HG03066 (cell line): ENCODE measurements around the gene TMEM132C.

Source experiments
- ATAC-seq: cut with Tn5 transposase; IDR thresholded peaks from one replicate; pipeline ENCODE4 v1.9.1; 2021; ENCODE audit warnings: low read depth; ENCODE audit not compliant: unreplicated experiment

TMEM132C gene

DNA sequence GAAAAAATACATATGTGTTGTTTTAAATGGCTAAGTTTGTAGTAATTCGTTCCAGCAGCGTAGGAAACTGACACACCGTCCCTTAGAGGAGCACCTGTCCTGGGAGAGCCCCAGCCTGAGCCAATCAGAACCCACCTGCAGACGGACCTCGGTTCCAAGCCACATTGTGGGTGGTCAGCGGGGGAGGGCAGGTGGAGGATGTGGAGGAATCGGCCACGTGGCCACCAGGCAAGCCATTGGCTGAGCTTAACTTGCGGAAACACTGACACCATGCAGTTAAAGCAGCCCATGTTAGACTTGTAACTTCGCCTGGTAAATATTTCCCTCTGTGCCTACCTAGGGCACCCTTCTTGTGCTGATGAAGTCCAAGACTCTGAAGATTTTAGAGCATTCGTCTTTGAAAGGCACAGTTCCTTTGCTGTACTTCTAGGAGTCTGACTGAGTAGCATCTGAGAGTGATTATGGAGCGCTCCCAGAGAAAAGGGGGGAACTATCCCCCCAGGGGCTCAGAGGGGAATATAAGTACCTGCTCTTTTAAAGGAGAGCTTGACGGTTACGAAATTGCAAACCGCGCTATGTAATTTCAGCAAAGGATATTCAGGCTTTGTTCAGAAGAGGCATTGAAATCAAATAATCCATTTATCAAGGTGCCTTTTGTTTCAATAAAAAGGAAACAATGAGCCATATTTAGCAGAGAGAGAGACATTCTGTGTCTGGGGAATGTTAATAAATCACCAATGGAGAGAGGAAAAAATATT is 135.7 kb downstream of the TMEM132C start:
- ATAC-seq, result no peak

DNA sequence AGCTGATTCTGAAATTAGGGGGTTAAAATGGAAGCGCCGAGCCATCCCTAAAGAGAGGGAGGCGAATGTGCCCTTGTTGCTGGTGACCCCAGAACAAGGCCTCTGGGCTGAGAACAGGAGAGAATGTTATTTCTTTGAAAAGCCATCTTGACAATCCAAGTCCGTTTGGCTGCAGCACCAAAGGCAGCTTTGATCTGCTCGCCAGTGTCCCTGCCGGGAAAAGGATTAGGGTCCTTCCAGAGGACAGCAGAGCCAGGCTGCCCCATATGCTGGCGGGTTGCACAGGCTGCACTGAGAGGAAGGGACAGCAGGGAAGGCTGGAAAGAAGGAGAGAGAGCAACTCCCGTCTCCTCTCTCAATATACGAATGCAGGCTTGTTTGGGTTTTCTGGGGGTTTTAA is 141.7 kb downstream of the TMEM132C start:
- ATAC-seq, result no peak

DNA sequence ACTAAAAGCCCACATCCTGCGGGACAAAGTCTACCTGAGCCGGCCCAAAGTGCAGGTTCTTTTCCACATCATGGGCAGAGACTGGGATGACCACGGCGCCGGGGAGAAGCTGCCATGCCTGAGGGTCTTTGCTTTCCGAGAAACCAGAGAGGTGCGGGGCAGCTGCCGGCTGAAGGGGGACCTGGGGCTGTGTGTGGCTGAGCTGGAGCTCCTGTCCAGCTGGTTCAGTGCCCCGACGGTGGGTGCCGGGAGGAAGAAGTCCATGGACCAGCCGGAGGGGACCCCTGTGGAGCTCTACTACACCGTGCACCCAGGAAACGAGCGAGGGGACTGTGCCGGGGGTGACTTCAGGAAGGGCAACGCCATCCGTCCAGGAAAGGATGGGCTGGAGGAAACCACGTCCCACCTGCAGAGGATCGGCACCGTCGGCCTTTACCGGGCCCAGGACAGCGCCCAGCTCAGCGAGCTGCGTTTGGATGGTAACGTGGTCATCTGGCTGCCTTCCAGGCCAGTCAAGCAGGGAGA is 148.1 kb downstream of the TMEM132C start:
- ATAC-seq, result no peak

DNA sequence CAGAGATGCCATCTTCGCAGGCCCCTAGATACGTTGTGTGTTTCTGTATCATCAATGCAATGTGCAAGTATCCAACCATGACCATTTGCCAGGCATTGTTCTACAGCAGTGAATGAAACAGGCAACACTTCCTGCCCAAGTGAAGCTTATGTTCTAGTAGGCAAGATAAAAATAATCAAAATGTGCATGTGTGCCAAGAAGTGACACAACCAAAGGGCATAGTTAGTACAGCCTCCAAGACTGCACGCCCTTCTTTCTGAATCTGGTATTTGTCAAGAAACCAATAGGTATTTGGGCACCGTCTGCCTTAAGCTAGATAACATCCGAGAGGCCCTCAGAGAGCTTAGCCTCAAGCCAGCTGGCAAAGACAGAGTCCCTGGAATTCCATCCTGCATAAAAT is 152.0 kb downstream of the TMEM132C start:
- no peak for ATAC-seq

DNA sequence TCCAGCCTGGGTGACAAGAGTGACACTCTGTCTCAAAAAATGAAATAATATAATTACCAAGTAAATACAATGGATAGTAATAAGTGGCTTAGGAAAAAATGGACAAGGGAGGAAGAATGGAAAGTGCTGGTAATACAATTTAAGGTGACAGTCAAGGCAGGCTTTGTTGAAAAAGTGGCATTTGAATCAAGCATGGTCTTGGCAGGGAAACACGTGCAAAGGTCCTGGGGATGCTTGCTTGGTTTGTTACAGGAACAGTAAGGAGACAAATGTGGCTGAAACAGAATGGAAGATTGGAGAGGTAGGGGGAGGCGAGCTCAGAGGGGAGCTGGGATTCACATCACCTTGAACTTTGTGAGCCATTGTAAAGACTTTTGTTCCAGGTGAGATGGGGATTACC is 153.2 kb downstream of the TMEM132C start:
- no peak for ATAC-seq

DNA sequence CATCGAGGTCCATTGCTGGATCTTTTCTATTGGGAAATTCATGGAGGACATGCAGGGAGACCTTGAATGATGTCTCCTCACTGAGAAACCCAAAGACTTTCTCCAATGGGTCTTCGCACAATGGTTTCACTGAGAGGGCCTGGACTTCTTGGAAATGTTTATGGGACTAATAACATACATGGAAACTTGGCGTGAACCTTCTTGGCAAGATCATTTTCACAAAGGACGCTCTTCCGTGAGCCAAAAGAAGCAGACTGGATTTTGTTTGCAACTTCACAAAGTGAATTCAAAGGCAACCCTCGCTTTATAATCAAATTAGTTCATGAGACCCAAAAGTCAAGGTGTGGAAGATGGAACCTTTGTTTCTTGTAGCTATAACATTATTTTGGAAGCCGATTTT is 154.4 kb downstream of the TMEM132C start:
- no peak for ATAC-seq

DNA sequence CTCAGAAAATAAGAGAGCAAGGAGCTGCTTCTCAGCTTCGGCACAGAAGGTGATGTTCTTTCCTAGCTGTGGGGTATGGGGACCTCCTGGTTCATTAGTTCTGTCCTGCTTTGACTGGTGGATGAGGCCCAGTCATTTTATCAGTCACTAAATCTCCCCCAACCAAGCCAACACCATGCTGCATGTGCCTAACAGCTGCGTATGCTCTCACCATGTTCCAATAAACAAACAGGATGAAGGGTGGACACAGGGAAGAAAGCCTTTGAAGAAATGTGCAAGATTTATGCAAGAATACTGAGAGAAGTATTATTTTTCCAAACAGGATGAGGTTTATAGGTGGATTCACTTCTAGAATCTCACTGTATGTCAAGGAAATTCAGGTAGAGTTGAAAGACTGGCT is 156.2 kb downstream of the TMEM132C start:
- no peak for ATAC-seq

DNA sequence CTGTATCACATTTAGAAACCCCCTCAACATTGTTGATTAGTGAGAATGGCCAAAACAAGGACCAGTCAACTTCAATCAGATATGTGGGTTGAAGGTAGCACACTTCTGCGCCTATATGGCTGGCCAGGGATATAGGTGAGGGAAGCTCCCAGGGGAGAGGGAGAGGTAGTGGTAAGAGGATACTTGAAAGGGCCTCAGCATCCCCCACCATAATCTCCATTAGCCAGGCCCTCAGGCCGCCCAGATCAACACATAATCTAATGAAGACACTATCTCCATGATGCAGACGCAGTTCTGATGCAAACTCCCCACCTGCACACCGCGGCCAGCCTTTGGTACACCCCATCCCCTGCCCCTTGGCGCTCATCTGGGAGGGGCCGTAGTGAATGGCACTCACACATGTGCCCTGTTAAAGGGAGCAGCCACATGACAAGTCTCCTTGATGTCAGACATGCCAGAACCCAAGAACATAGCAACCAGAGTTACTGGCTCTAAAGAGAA is 158.0 kb downstream of the TMEM132C start:
- ATAC-seq, result no peak

DNA sequence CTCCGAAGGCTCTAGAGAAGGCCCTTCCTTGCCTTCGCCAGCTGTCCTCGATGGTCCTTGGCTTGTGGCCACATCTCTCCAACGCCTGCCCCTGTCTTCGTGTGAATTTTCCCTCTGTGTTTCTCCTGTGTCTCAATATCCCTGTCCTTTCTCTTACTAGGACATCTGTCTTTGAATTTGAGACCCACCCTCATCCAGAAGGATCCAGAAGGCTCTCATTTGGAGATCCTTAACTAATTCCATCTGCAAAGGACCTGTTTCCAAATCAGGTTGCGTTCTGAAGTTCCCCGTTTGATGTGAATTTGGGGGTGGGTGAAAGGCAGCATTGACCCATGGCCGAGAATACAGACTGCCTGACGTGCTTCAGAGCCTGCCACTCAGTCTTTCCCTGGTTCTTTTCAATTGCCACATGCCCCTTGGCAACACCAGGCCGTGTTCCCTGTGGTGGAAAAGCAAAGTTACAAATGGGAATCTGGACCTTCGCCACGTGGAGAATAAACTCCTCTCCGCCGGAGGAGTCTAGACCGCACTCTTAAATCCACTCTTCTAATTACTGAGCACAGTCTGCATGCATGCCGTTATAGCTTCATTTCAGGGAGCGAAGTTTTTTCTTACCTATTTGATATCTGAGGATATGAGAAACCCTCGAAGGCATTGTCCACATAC is 158.8 kb downstream of the TMEM132C start:
- no peak for ATAC-seq

DNA sequence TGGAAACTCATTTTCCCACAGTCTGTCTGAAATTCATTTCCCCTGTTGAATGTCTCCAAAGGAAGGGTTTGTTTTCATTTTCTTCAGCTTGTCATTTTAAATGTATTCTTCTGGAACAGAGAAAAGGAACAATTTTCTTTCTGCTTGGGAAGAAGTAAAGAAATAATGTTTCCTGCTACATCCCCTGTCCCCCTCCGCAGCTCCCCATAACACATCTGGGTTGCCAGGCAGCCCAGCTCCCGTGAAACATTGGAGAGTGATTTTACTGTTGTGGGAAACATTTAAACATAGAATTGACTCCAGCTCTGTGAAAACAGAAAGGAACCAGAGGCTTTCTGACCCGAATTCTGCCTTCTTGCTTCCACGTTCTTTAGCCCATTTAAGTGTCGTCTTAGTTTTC is 159.5 kb downstream of the TMEM132C start:
- ATAC-seq, result no peak

DNA sequence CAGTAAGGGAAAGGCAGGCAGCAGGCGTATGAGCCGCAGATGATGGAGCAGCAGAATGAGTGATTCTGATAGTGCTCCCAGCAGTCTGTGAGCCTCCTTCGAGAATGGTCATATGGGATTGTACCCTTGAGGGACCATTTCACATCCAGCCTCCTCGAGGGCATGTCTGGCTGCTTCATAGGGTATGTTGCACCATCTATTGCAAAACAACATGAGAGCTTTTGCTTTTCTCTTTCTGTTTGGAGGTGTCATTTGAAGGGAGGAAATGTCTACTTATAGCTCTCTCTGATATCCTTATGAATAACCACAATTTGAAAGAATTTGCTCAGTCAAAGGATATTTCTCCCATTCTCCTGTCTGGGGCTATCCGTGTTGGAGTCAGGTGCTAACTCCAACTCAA is 172.8 kb downstream of the TMEM132C start:
- ATAC-seq, result no peak

DNA sequence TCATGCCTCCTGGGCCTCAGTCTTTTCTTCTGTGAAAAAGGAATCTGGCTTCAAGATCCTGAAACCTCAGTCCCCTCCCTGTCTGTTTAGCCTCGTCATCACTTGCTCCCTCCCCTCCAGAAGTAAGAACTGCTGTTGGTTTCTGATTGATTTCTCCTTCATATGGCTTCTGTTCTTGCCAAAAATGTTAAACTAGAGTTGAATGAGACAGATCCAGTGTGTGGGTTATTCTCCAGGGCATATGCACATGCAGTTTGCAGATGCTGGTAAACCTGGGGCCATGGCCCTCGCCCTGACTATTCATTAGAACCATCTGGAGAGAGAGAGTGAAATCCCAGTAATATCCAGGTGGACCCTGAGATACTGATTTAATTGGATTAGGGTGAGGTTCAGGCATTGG is 175.1 kb downstream of the TMEM132C start:
- ATAC-seq, result no peak

DNA sequence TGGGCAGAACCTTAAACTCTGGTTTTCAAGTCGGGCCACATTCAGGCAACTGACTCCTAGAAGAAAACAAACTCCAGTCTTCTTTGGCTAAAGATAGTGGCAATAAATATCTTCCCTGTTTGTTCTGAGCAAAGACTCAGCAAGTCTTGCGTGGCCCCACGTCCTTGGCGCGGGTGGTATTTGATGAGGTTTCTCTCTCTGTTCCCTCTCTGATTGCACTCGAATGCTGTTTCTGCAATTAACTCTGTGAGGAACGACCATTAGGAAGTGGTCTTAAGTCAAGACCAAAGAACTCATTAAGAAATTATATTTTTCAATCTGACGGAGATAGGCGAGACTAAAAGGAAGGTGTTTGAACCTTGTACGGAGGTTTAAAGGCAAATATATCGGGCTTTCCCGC is 177.6 kb downstream of the TMEM132C start:
- ATAC-seq, result no peak

DNA sequence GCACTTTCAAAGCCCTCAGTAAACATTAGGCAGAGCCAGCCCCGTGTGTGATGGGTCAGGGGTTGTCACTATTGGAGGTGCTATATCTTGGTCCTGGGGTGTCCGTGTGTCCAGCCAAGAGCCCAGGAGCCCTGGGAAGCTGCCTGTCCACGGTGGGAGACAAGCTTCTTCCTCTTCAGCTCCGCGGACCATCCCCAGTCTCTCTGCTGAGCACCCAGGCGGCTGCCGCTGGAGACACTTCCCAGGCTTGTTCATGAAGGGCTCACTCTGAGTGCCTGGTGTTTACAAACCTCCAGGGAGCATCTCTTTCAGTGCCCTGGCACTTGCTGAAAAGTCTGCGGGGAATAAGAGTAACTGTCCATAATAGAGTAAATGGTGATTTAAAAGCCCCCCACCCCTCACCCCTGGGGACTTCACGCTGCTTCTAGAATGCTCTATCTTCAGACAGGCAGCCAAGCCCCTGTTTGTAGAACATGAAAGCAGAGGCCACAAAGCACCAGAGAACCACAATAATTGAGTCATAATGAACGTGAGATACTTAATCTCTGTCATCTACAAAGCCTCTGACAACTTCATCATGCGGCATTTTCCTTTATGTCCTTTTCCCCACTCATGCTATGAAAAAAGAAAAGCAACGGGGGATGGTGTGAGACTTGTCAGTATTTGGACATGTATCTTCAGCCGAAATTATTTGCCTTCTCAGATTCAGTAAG is 178.6 kb downstream of the TMEM132C start:
- no peak for ATAC-seq

DNA sequence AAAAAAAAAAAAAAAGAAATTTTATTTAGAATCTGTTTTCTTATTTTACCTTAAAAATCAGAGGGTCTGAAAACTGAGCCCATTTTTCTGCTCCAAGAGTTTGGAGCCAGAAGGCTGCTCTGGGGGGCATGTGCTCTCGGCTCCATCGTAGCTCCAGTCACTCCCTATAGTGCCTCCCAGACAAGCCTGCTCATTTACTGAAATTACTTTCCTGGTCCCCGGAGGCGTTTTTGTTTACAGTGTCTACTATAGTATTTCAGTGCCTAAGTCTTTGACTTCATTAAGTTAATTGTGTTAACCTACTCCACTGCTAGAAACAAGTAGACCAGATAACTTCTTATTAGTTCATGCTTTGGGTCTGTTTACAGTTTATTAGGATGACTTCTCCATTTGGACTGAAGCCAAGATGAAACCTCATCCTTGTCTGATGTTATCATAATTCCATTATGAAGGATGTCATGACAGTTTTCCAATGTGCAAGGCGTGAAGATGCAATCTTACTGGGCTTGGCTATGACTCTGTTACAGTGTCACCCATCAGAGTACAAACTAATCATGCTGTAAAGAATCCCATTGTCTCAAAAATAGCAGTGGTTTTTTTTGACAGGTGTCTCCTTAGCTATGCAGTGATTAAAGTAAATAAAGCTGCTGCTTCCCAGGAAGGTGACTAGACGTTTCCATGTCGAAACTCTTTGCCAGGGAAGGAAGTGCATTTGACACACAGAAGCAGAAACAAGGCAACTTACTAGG is 182.3 kb downstream of the TMEM132C start:
- ATAC-seq, result no peak

DNA sequence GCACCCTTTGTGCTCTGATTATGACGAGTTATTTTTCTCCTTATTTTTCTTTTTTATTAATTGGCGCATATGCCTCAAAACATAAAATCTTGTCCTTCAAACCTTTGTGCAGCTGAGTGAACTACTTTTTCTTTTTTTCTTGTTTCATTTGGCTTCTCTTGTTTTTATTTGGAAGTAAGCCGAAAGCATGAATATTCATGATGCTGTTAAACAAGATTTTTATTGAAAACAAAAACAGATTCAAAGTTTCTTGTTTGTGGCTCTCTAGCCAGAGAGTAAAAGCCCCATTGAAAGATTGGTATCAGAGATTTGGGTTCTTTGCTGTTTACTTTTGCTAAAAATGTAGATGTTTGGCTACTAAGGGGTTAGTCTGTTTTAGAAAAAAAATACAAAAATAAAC is 183.8 kb downstream of the TMEM132C start:
- ATAC-seq, result no peak

DNA sequence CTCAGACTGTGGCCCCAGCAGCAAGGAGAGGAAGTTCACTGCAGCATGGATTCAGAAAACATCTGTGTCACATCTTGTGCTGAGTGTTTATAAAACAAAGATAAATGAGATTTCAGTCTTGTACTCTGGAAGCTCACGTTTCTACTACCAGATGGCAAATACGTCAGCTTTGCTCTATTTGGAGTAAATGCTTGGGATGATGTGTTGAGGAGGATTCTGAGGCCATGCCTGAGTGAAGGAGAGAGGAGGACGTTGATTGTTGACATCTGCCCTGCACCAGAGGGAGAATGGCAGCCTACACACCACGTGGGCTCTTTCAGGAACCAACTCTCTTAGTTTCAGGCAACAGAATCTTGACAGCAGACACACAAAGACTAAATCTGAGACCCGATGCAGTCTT is 188.9 kb downstream of the TMEM132C start:
- ATAC-seq, result no peak

DNA sequence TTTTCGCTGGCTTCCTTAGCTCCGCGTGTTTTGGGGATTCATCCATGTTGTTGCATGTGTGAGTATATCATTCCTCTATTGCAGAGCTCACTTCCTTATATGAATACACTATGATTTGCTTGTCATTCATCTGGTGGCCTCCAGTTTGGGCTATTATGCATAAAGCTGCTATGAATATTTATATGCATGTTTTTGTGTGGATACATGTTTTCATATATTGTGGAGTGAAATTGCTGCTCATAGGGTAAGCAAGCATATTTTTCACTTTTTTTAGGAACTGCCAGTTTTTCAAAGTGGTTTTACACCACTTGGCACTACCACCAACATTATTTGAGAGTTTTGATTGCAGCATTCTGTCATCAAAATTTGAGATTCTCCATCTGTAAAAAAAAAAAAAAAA is 190.0 kb downstream of the TMEM132C start:
- no peak for ATAC-seq

DNA sequence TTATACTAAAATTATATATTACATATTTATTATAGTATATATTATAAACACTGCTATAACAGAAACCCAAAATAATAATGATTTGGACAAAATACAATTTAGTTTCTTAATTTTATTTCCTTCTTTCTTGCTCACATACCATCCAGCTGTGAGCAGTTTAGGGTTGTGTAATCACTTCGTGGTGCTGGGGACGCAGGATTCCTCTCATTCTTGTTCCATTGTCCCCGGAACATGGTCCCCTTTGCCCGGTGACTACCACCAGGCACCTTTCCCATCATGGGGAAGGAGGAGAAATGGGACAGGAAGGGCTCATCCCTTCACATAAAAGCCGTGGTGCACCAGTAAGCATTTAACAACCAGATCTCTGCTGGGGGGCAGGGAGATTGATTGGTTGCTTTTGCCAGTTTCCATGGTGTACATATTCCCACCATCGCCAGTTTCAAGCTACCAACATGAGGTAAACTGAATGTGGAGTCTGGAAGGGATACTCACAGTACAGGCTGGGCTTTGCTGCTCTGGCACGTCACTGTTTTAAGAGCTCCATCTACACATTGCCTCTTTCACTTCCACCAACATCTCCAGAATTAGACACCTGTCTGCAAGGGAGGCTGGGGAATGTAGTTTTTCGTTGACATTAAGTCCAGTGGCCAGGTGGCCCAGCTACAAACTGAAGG is 191.5 kb downstream of the TMEM132C start:
- ATAC-seq, result no peak

DNA sequence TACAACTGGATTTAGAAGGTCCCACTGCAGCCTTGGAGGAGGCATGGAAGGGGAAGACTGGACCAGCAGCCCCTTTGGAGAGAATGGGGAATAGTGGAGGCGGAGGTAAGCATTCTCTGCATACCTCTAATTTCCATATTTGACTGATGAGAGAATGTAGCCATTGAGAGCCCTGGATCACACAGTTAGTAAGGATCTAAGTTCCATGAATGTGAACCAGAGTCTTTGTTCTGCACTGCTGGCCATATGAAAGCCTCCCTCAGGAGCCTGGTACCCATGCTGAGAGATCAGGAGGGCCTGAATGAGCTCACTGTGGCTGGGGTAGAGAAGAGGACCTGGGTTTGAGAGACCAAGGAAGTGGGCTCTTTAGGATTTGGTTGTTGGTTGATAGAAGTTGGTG is 192.1 kb downstream of the TMEM132C start:
- ATAC-seq, result no peak
